G401 (cell line): ENCODE data around the gene TOP3B. TPM values are rescaled to one million over a fixed set of nuclear protein-coding genes. Genes with fewer than 3 reads are reported as not detected.
A peak's percentile ranks its signal among the peaks of the same experiment; 100 is the strongest.
"Not testable (repeated sequence)": the region's sequence is repeated elsewhere in the genome, so short reads cannot be mapped to it uniquely, and the experiment has no call there.

Experiments
- DNase-seq: peaks from one replicate; pipeline ENCODE4 v3.0.0-alpha.2; 2015; ENCODE audit warnings: low spot score
- in situ Hi-C: cut with HindIII; loops from 2 replicates; pipeline ENCODE4 v1.10.0; 2016; ENCODE audit warnings: low sequenced_read_pairs, mixed read lengths
- total RNA-seq: library from RNA; depleted of rRNA; stranded (reverse); fragments of >200 nt; shearing (Covaris generic); gene quantifications from 2 replicates; pipeline ENCODE4 v1.2.3, GENCODE V29; 2014

The TOP3B gene
- total RNA-seq, 1 experiment from 2014 or later, result 24.8 TPM

- in situ Hi-C loops, result no loop called here
- no peak for DNase-seq
Measured at GRCh38 chr22:21951062-21951461, 31.5 kb downstream of the TOP3B start.

GRCh38 chr22:21949948-21950347 is 32.6 kb downstream of the TOP3B start:
- in situ Hi-C loops, result no loop called here
- DNase-seq, result no peak

- in situ Hi-C loops, result no loop called here
- no peak for DNase-seq
Measured at GRCh38 chr22:21949569-21949918, 33.0 kb downstream of the TOP3B start.

GRCh38 chr22:21948824-21949568 is 33.6 kb downstream of the TOP3B start:
- no peak for DNase-seq
- in situ Hi-C loops, result no loop called here

DNA sequence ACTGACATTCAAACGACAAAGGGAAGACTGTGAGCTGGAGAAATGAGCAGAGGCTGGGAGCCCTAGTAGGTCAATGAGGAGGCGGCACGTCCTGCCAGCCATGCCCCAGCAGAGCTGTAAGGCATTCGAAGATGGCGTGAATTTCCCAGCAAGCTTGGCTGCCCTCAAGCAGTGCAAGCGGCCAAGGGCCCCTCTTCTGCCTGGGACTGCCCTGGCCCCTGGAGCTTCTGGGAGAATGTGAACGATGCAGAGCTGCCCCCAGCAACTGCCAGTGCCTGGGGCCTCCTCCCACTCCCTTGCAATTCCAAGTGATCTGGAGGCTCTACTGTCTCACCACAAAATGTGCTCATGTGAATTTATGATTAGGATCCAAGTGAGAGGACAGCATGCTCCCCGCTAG is 34.2 kb downstream of the TOP3B start:
- no peak for DNase-seq
- in situ Hi-C loops, result no loop called here

DNA sequence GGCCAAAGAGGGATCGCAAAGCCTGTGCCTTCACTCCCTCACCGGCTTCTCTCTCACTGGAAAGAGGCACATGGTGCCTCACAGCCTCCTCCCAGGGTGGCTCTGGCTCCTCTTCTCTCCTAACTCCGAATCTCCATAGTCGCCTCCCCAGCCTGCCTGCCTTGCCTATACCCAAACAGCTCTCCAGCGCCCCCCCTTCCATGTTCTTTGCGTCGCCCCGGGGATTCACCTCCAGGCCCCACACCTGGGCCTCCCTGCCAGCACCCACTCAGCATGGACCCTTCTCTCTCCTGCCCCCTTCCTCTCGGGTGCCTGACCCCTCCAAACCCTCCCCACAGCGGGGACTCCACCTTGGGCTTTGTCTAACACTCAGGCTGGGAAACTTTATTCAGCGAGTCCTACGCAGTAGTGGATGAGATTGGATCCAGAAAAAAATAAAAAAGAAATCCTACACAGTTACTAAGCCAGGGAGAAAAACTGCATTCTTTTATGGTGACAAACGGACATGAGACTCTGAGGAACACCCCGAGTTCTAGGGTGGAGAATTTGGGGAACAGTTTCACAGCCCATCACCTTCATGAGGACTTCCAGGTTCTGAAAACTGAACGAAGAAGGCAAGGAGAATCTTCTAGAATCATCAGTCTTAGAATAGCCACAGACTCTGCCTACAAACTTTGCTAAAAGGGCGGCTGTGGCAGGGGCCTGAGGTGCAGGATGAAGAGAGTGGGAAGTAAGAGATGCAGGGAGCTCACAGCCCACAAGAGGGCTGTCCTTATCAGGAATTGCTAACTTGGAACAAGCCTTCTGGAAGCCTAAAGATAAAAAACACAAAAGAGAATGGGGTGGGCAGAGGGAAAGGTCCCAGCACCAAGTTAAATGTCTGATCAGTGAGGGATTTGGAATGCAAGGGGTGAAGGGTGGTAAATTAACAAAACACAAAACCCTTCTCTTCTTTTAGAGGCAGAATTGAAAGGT is 35.3 kb downstream of the TOP3B start:
- in situ Hi-C loops, result no loop called here
- peak; percentile 60 for DNase-seq

DNA sequence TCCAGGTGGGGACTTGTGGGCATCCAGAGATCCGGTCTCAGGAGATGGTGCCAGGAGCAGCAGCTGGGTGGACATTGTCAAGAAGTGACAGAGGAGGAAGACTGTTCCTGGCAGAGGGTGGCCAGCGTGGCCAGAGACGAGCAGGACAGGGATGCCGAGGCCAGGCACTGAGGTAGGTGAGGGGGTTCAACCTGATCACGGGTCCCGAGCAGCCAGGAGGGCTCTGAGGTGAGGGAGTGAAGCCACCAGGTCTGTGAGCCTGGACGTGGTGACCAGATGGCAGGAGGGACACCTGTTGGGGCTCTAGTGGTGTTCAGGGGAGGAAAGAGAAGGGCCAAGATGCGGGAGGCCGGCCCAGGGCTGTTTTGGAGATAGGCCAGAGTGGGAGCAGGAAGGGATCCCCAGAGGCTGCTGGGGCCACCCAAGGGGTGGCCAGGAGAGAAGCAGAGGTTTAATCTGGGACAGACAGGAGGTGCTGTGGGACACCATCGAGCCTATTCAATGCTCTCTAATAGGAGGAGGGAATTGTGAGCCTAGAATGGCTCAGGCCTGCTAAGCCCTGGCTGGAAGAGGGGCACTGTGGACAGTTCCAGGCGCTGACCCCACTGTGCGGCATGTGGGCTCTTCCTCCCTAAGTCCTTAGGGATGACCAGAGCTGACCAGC is 36.2 kb downstream of the TOP3B start:
- in situ Hi-C loops, result no loop called here
- DNase-seq, result no peak

GRCh38 chr22:21945453-21946261 is 36.9 kb downstream of the TOP3B start:
- in situ Hi-C loops, result no loop called here
- peak; percentile 76 for DNase-seq

- in situ Hi-C loops, result no loop called here
- DNase-seq, result no peak
Measured at GRCh38 chr22:21944871-21945270, 37.7 kb downstream of the TOP3B start.

DNA sequence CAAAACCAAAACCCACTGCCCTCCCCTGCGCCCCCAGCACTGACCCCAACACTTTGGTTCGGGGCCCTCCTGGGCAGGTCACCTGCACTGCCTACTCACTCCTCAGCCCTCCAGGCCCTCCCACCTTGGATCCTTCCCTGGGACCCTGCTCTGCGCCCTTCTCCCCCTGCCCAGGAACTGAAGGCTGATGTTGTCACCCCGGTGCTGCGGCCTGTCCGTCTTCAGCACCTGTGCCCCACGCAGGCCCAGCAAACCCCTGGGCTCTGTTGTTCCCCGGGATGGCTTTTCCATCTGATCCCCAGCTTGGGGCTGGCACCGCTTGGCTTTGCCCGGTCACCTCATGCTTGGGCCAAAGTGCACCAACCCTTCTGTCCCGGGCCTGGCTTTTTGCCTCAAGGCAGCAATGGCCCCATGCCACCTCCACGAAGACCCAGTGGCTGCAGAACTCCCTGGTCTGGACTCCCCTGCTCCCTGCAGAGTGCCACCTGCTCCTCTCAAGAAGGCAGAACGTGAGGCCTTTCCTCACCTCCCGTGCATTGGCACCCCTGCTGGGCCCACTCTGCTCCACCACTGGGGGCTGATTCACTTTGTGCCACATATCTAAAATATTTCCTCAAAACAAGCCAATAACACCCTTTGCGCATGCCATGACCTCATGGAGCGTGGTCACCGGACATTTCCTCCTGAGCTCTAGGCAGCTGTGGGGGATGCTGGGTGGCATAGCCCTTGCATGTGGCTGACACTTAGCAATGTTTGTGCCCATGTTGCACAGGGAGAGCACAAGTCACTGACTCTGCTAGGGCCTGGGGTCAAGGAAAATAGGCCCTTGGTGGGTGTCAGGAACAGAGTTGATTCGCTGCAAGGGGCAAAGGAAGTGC is 38.8 kb downstream of the TOP3B start:
- DNase-seq, result peak; percentile 38
- in situ Hi-C loops, result no loop called here

- peak; percentile 64 for DNase-seq
- in situ Hi-C loops, result no loop called here
Measured at GRCh38 chr22:21942407-21943343, 39.9 kb downstream of the TOP3B start.

DNA sequence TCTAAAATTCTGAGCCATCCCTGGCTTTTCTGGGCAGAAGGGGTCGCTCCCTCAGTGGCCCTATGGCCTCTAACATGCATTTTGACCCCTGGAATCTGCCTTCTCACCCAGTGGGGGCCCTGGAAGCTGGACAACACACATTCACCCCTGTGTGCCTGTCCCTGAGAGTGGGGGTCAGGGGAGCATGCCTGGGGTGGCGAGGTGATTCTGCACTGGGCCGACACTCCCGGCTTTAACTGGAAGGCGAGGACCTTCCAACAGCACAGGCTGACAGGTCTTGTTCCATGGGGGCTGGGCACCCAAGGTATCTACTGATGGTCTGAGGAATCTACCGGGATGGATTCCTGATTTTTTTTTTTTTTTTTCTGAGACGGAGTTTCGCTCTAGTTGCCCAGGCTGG is 40.7 kb downstream of the TOP3B start:
- in situ Hi-C loops, result no loop called here

GRCh38 chr22:21940521-21940920 is 42.1 kb downstream of the TOP3B start:
- in situ Hi-C loops, result no loop called here
- DNase-seq, result no peak

More for the DNA sequence above, 40.7 kb downstream of the TOP3B start:
- no peak for DNase-seq

DNA sequence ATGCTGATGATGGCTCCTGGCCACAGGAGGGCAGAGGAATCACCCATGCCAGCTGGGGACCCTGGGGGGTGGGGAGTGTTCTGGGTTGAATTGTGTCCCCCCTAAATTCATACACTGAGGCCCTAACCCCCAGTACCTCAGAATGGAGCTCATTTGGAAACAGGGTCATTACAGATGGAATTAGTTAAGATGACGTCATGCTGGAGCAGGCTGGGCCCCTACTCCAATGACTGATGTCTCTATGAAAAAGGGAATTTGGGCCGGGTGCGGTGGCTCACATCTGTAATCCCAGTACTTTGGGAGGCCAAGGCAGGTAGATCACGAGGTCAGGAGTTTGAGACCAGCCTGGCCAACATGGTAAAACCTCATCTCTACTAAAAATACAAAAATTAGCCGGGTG is 42.7 kb downstream of the TOP3B start:
- in situ Hi-C loops, result loop anchor here (10.0 kb wide), 2 partner anchors 85 to 225 kb away; no protein-coding TSS in a partner anchor
- DNase-seq, result not testable (repeated sequence)

- no peak for DNase-seq
- in situ Hi-C loops, result loop anchor here (10.0 kb wide), 2 partner anchors 85 to 225 kb away; no protein-coding TSS in a partner anchor
Measured at GRCh38 chr22:21939461-21939913, 43.1 kb downstream of the TOP3B start.

GRCh38 chr22:21938906-21939305 is 43.7 kb downstream of the TOP3B start:
- in situ Hi-C loops, result loop anchor here (10.0 kb wide), 2 partner anchors 84 to 224 kb away; no protein-coding TSS in a partner anchor
- DNase-seq, result no peak
